Ovary (tissue), 9 donors: ENCODE results near the gene TMEM247. TPM values are rescaled to one million over a fixed set of nuclear protein-coding genes. Genes with fewer than 3 reads are reported as not detected.

ENCODE experiments used
- DNase-seq, 5 donors: peaks; one replicate each; pipeline ENCODE4 v3.0.0-alpha.2; 2019 to 2020
- H3K27ac ChIP-seq, 2 donors: fragments of 200-600 bp; one replicate each; pipeline versions ENCODE4 v1.5.1 to v1.8.0; 2019 to 2022
- H3K27me3 ChIP-seq: fragments of 200-600 bp; one replicate; pipeline ENCODE4 v1.8.0; 2022
- H3K36me3 ChIP-seq: fragments of 200-600 bp; sonication (generic); one replicate; pipeline ENCODE4 v1.5.1; 2019
- H3K4me1 ChIP-seq: one replicate; pipeline ENCODE4 v1.8.1; 2013; ENCODE audit warnings: mild to moderate bottlenecking, moderate library complexity; ENCODE audit not compliant: insufficient read depth
- H3K4me3 ChIP-seq: fragments of 200-600 bp; sonication (generic); one replicate; pipeline ENCODE4 v1.5.1; 2017
- H3K9me3 ChIP-seq, 2 donors: fragments of 200-600 bp in 1 of 2; sonication (generic) in 1 of 2; one replicate each; pipeline versions ENCODE4 v1.5.1 to v1.8.1; 2013 to 2019; ENCODE audit warnings: mild to moderate bottlenecking in 1 of 2, moderate library complexity in 1 of 2
- EP300 ChIP-seq: sonication (generic); formaldehyde crosslinking; IDR thresholded peaks from one replicate; pipeline ENCODE4 v1.6.1; 2017; ENCODE audit warnings: antibody characterized with exemption
- POLR2A ChIP-seq: fragments of 450-650 bp; IDR thresholded peaks from one replicate; pipeline ENCODE4 v1.6.1; 2017; ENCODE audit warnings: antibody characterized with exemption, mild to moderate bottlenecking, moderate library complexity
- WGBS, 3 donors: extraction: QIAGEN DNeasy Blood & Tissue Kit in 1 of 3; methylation state at CpG; one replicate each; pipeline versions ENCODE4 v1.1.5 to v1.1.7; 2013 to 2017; 5-methylcytosine and 5-hydroxymethylcytosine counted together
- intact Hi-C, 4 donors: fragments of 100-400 bp; cut with DNase I; formaldehyde crosslinking; loops; one replicate each; pipeline versions ENCODE4 v1.11.0 to v1.15.1; 2022 to 2023
- polyA plus RNA-seq, 2 donors: library from polyadenylated mRNA; stranded (reverse); fragments of 200-250 nt in 1 of 2; fragments of 350-450 nt in 1 of 2; fragmentation: Illumina TruSeq in 1 of 2; extraction: RNeasy Lipid Tissue Mini Kit (QIAGEN cat#74804) in 1 of 2; gene quantifications; one replicate each; pipeline ENCODE4 v1.2.3, GENCODE V29; 2013 to 2014
- total RNA-seq, 7 donors: library from RNA; depleted of rRNA in 2 of 7; stranded (reverse); fragments of >200 nt in 2 of 7; fragmentation: NEBNext Ultra II Directional in 3 of 7; extraction: Animal tissue kit (Norgen Biotek cat#: 25700) in 3 of 7; gene quantifications; one replicate each; pipeline versions ENCODE4 v1.1.0 to v1.2.4, GENCODE V29; 2016 to 2023
- TF ChIP-seq, protein P1 (sequence below), 3 donors: fragments of 450-650 bp in 2 of 3; fragments of 200-600 bp in 1 of 3; IDR thresholded peaks; one replicate each; pipeline versions ENCODE4 v1.5.1 to v1.8.0; 2016 to 2022; ENCODE audit warnings: antibody characterized with exemption in 3 of 3, mild to moderate bottlenecking in 1 of 3
- donor health status: DM: no; HTN: no; CAD: no; lungs with moderate emphysema.
- donor health status: DM: no; HTN: no; CAD: no.
- donor health status: Bipolar disorder and iron deficiency.
- donor health status: DM: yes; HTN: yes; CAD: no.
- donor health status: DM: no; HTN: no; CAD: no.
- donor health status: DM: yes; HTN: yes; CAD: no.

TMEM247 gene
- total and polyA plus RNA-seq, 9 donors, result not detected

DNA sequence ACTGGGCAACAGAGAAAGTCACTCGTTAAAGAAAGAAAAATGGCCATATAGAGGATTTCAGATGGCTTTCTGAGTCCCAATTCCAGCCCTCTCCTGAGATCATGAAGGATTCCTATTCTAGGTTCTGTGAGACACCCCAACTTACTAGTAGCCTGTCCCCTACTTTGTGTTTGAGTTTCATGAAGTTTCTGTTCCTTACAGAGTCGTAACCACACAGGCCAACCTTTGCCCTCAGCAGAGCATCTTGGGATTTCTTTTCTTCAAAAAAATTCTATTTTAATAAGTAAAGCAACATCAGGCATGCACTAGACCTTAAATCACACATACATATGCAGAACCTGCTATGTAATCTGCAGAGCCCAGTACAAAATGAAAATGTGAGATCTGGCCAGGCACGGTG, 30.4 kb downstream of the TMEM247 start:
- DNase-seq, result no peak
- H3K9me3 ChIP-seq, result no peaks in the 10 kb centered on the region
- no peak overlapping the region for H3K27ac ChIP-seq
- TF ChIP-seq, protein P1, sequence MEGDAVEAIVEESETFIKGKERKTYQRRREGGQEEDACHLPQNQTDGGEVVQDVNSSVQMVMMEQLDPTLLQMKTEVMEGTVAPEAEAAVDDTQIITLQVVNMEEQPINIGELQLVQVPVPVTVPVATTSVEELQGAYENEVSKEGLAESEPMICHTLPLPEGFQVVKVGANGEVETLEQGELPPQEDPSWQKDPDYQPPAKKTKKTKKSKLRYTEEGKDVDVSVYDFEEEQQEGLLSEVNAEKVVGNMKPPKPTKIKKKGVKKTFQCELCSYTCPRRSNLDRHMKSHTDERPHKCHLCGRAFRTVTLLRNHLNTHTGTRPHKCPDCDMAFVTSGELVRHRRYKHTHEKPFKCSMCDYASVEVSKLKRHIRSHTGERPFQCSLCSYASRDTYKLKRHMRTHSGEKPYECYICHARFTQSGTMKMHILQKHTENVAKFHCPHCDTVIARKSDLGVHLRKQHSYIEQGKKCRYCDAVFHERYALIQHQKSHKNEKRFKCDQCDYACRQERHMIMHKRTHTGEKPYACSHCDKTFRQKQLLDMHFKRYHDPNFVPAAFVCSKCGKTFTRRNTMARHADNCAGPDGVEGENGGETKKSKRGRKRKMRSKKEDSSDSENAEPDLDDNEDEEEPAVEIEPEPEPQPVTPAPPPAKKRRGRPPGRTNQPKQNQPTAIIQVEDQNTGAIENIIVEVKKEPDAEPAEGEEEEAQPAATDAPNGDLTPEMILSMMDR (IDR thresholded peaks at IDR 0.05), result no peak
- TF ChIP-seq POLR2A (no peak), EP300 (no peak)
- H3K36me3 ChIP-seq, result no peaks in the 10 kb centered on the region
- intact Hi-C loops, result no loop called here
- WGBS, 3 donors, result 89 to 94% (median 92%) methylated on average over 3 of the region's 3 CpGs
- H3K4me1 ChIP-seq, result no peaks in the 10 kb centered on the region
- no peak overlapping the region for H3K4me3 ChIP-seq
- H3K27me3 ChIP-seq, result no peaks in the 10 kb centered on the region

DNA sequence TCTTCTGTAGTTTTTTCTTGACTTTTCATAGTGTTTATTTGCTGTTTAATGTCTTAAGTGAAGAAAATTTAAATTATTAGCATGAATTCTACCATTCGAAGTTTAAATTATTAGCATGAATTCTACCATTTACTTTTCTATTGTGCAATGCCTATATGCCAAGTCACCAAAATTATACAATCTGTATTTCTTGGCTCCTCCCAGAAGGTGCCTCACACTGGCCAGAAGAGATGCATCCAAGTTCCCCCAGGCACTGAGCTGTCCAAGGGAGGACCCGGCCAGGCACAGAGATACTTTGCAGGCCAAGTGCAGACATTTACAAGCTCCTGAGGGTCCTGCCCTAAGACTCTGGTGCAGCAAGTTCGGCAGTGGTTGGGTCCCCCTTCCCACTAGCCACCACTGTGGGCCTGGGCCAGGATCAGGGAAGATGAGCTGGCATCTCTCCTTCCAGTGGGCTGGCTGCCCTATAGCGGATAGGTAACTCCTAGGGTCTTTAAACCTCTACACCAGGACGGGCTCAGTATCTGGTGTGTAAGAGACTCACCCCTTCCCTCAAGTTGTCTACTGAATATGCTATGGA, 31.3 kb downstream of the TMEM247 start:
- no peaks in the 10 kb centered on the region for H3K27me3 ChIP-seq
- no peaks in the 10 kb centered on the region for H3K36me3 ChIP-seq
- intact Hi-C loops, result no loop called here

DNA sequence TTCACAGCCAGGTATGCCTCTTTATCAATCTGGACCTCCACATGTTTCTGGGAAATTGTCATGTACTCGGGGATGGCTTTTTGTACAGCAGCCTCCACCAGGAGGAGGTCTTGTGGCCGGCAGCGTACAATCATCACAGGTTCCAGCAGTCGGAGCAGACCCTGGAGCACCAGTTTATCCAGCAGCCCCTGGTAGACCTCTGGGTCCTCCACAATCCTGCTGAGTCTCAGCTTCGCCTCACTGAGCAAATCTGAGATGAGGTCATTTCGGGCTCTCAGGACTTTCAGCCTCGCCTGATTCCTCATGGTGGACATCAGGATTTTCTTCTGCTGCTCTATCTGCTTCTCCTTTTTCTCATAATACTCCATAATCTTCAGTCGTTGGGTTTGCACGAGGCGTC, 32.8 kb downstream of the TMEM247 start:
- Histone ChIP-seq H3K4me1 (no peaks in the 10 kb centered on the region), H3K36me3 (no peaks in the 10 kb centered on the region), H3K27me3 (no peaks in the 10 kb centered on the region), H3K9me3 (no peaks in the 10 kb centered on the region), H3K27ac (no peak overlapping the region), H3K4me3 (no peak overlapping the region)
- intact Hi-C loops, result no loop called here
- 90 to 93% (median 92%) methylated on average over 10 of the region's 10 CpGs for WGBS, 3 donors
- DNase-seq, result no peak
- TF ChIP-seq, protein P1 (IDR thresholded peaks at IDR 0.05), result no peak
- TF ChIP-seq POLR2A, result no peak

More for the DNA sequence above, 31.3 kb downstream of the TMEM247 start:
- no peak for DNase-seq
- 84 to 90% (median 85%) methylated on average over 5 of the region's 5 CpGs for WGBS, 3 donors
- H3K4me3 ChIP-seq, result no peak overlapping the region
- TF ChIP-seq POLR2A, result no peak
- TF ChIP-seq, protein P1 (IDR thresholded peaks at IDR 0.05), result no peak
- no peaks in the 10 kb centered on the region for H3K4me1 ChIP-seq
- H3K27ac ChIP-seq, result no peak overlapping the region
- H3K9me3 ChIP-seq, result no peaks in the 10 kb centered on the region

DNA sequence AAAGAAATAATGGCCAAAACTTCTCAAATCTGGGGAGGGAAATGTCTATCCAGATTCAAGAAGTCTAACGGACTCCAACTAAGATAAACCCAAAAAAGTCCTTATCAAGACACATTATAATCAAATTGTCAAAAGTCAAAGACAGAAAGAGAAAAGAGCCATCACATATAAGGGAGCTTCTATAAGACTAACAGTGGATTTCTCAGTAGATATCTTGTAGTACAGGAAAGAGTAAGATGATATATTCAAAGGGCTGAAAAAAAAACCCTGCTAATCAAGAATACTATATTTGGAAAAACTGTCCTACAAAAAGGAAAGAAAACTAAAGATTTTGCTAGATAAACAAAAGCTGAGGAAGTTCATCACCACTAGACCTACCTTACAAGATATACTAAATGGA, 35.4 kb downstream of the TMEM247 start:
- no peak for DNase-seq
- no peak overlapping the region for H3K27ac ChIP-seq
- no peaks in the 10 kb centered on the region for H3K4me1 ChIP-seq
- intact Hi-C loops, result no loop called here
- TF ChIP-seq, protein P1 (IDR thresholded peaks at IDR 0.05), result no peak
- no peaks in the 10 kb centered on the region for H3K36me3 ChIP-seq
- WGBS, 3 donors, result 83 to 90% (median 88%) methylated on average over 1 of the region's 1 CpG
- H3K27me3 ChIP-seq, result no peaks in the 10 kb centered on the region
- no peak overlapping the region for H3K4me3 ChIP-seq
- H3K9me3 ChIP-seq, result no peaks in the 10 kb centered on the region

DNA sequence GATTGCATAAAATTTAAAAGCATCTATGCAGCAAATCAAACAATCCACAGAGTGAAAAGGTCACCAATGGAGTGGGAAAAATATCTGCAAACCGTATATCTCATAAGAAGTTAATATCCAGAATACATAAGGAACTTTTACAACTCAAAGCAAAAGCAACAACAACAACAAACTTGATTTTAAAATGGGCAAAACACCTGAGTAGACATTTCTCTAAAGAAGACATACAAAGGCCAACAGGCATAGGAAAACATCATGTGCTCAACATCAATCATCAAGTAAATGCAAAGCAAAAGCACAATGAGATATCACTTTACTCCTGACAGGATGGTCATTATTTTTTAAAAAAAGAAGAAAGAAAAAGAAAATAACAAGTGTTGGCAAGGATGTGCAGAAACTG, 38.1 kb downstream of the TMEM247 start:
- WGBS, 3 donors, result 76 to 90% (median 83%) methylated on average over 1 of the region's 1 CpG
- TF ChIP-seq EP300 (no peak), POLR2A (no peak)
- TF ChIP-seq, protein P1 (IDR thresholded peaks at IDR 0.05), result no peak

More for the DNA sequence above, 38.1 kb downstream of the TMEM247 start:
- no peak overlapping the region for H3K4me3 ChIP-seq
- no peaks in the 10 kb centered on the region for H3K9me3 ChIP-seq
- no peaks in the 10 kb centered on the region for H3K36me3 ChIP-seq
- H3K27me3 ChIP-seq, result no peaks in the 10 kb centered on the region
- peaks cover 6% of the 10 kb centered on the region for H3K4me1 ChIP-seq
- intact Hi-C loops, result no loop called here
- no peak overlapping the region for H3K27ac ChIP-seq
- DNase-seq, result no peak
